ENCODE measurements around the gene ROR1. TPM values are rescaled to one million over a fixed set of nuclear protein-coding genes. Genes with fewer than 3 reads are reported as not detected.

The ROR1 gene
- total and polyA plus RNA-seq, 9 of the 15 experiments (the other 6 are each of a cell fraction or from before 2014, with no cell fraction given): 0.02 TPM; not detected in 8

- H3K36me3 ChIP-seq (ENCODE audit: control insufficient read depth, insufficient read depth, low read length): no peaks in the 10 kb centered on the region
Observed at GRCh38 chr1:63955370-63956145, 181.7 kb downstream of the ROR1 start.

More at GRCh38 chr1:63955370-63956145, 181.7 kb downstream of the ROR1 start:
- no peaks in the 10 kb centered on the region for H3K79me2 ChIP-seq (ENCODE audit: control insufficient read depth, insufficient read depth, low read length)
- no peak overlapping the region for H3K4me2 ChIP-seq (ENCODE audit: insufficient read depth, low read length)
- no peaks in the 10 kb centered on the region for H3K4me1 ChIP-seq (replicated peaks in 1 of 2; ENCODE audit: control insufficient read depth in 2 of 2, insufficient read depth in 2 of 2, low read length in 2 of 2)
- BruUV-seq (replicated peaks): no TSS peak
- 2% methylated on average over 8 of the region's 8 CpGs for WGBS (ENCODE audit: insufficient coverage, low coverage, missing lambda C conversion rate)
- H4K20me1 ChIP-seq (replicated peaks; ENCODE audit: control insufficient read depth, insufficient read depth, low read length): no peaks in the 10 kb centered on the region
- FAIRE-seq: no peak
- in situ Hi-C loops (cut with MboI): no loop called here
- no peaks in the 10 kb centered on the region for H3K9me3 ChIP-seq (replicated peaks; ENCODE audit: control insufficient read depth, insufficient read depth, low read depth, low read length)
- H3K9ac ChIP-seq (ENCODE audit: insufficient read depth in 1 of 2, low read depth in 2 of 2, low read length in 2 of 2): no peak overlapping the region
- intact Hi-C loops (cut with micrococcal nuclease): no loop called here
- no peaks in the 10 kb centered on the region; a peak in 1 of 5 replicates for H3K27me3 ChIP-seq (ENCODE audit: control insufficient read depth in 2 of 2, insufficient read depth in 2 of 2, low read length in 2 of 2)
- H2AFZ ChIP-seq (ENCODE audit: low read depth, low read length): no peak overlapping the region
- ChIA-PET POLR2A (interaction anchor here (0.8 to 1.3 kb wide), 2 partner anchors 11 to 13 kb away, joined by 3 to 4 read pairs; no protein-coding TSS in a partner anchor), CTCF (ENCODE audit: low intra/inter-chr PET ratio) (no interaction called here)
- no peak for DNase-seq (ENCODE audit: extremely low read depth in 1 of 4, low spot score in 3 of 4)
- no peaks in the 10 kb centered on the region for H3K9me1 ChIP-seq (ENCODE audit: control insufficient read depth, insufficient read depth, low read length)
- H3K4me3 ChIP-seq: no peak overlapping the region
- TF ChIP-seq ZNF212 (CRISPR knock-in tag; IDR thresholded peaks at IDR 0.05) (no peak), ZNF699 (CRISPR knock-in tag; IDR thresholded peaks at IDR 0.05; ENCODE audit: insufficient replicate concordance) (no peak), NELFE (IDR thresholded peaks at IDR 0.05; ENCODE audit: insufficient read depth, insufficient read length) (no peak), ZNF133 (CRISPR knock-in tag; IDR thresholded peaks at IDR 0.05) (no peak), THRAP3 (IDR thresholded peaks at IDR 0.05; ENCODE audit: borderline replicate concordance) (no peak), ZNF785 (CRISPR knock-in tag; IDR thresholded peaks at IDR 0.05) (no peak), KDM2B (CRISPR knock-in tag; IDR thresholded peaks at IDR 0.05) (no peak), SP2 (IDR thresholded peaks at IDR 0.05; ENCODE audit: extremely low read depth, low read depth, low read length, poor library complexity, severe bottlenecking) (no peak), NUFIP1 (IDR thresholded peaks at IDR 0.05; ENCODE audit: partially characterized antibody) (no peak), FOXM1 (IDR thresholded peaks at IDR 0.05; ENCODE audit: low read depth) (no peak), FOXM1 (CRISPR knock-in tag; IDR thresholded peaks at IDR 0.05; ENCODE audit: low read depth) (no peak), ZNF239 (CRISPR knock-in tag; IDR thresholded peaks at IDR 0.05) (no peak)
- TF ChIP-seq, protein P1, sequence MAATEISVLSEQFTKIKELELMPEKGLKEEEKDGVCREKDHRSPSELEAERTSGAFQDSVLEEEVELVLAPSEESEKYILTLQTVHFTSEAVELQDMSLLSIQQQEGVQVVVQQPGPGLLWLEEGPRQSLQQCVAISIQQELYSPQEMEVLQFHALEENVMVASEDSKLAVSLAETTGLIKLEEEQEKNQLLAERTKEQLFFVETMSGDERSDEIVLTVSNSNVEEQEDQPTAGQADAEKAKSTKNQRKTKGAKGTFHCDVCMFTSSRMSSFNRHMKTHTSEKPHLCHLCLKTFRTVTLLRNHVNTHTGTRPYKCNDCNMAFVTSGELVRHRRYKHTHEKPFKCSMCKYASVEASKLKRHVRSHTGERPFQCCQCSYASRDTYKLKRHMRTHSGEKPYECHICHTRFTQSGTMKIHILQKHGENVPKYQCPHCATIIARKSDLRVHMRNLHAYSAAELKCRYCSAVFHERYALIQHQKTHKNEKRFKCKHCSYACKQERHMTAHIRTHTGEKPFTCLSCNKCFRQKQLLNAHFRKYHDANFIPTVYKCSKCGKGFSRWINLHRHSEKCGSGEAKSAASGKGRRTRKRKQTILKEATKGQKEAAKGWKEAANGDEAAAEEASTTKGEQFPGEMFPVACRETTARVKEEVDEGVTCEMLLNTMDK (IDR thresholded peaks at IDR 0.05; ENCODE audit: borderline replicate concordance, insufficient read depth, low read depth, low read length, poor library complexity, severe bottlenecking): no peak
- no peak overlapping the region for H3K27ac ChIP-seq (ENCODE audit: extremely low read depth, low read depth, low read length)
- ATAC-seq: no peak
